HUES48 (cell line): Measurements from ENCODE around the gene RPS6KA2.

ENCODE experiments used
- H3K27ac ChIP-seq: one replicate; pipeline ENCODE4 v1.7.0; 2013; ENCODE audit warnings: low read depth, low read length, inconsistent platforms
- H3K27me3 ChIP-seq: 2 replicates; pipeline ENCODE4 v1.6.1; 2013; ENCODE audit warnings: mild to moderate bottlenecking, low read length; ENCODE audit not compliant: control insufficient read depth, insufficient read depth
- H3K36me3 ChIP-seq: 2 replicates; pipeline ENCODE4 v1.6.1; 2013; ENCODE audit warnings: low read length; ENCODE audit not compliant: control insufficient read depth, insufficient read depth
- H3K4me1 ChIP-seq: 2 replicates; pipeline ENCODE4 v1.6.1; 2013; ENCODE audit warnings: mild to moderate bottlenecking, low read length; ENCODE audit not compliant: control insufficient read depth, insufficient read depth
- H3K4me3 ChIP-seq: 2 replicates; pipeline ENCODE4 v1.5.1; 2013; ENCODE audit warnings: mild to moderate bottlenecking, low read depth, low read length
- H3K9ac ChIP-seq: 2 replicates; pipeline ENCODE4 v1.6.1; 2013; ENCODE audit warnings: mild to moderate bottlenecking, low read depth, low read length, moderate library complexity
- H3K9me3 ChIP-seq: 2 replicates; pipeline ENCODE4 v1.6.1; 2013; ENCODE audit warnings: low read length; ENCODE audit not compliant: control insufficient read depth, insufficient read depth

The RPS6KA2 gene

DNA sequence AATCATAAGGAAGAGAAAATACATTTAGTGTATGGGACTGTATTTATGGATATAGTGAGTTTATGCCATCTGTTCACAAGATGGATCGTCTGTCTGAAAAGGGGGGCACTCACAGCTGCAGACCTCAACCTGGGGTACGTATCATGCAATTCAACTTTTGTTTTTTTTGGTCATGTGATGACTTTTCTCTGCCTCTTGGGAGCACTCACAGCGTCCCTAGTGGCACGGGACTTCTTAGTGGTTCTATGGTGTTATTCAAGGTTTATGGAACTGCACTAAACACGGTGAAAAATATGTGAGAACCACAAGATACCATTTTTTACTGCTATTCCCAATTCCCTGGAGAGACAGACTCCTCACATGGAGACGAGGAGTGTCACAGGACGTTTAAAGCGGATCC is 183.9 kb downstream of the RPS6KA2 start:
- Histone ChIP-seq H3K4me3 (no peak overlapping the region), H3K9me3 (no peaks in the 10 kb centered on the region), H3K36me3 (peaks cover 6% of the 10 kb centered on the region; the same call in 1 of the 2 replicates), H3K4me1 (no peaks in the 10 kb centered on the region), H3K27ac (no peak overlapping the region), H3K27me3 (no peaks in the 10 kb centered on the region), H3K9ac (no peak overlapping the region)

DNA sequence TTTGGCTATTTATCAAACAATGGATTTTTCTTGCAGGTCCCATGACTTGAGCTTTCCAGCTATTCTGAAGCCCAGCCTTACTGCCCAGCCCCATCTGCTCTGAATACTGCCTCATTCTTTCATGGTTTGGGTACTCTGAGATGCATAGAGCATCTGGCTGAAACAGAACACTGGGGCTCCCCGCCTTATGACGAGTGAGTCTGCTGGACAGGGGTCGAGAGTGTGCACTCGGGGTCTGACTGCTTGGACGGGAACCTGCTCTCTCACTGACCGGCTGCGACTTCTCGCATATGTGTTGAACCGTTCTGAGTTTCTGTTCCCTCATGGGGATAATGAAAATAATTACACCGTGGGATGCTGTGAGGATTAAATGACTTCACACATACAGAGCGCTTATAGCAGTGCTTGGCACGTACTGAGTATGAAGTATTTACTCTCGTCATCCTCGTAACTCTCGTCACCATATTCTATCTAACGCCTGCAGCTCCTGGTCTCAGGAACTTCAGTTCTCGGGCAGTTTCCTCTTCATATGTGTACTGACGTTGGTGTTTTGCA is 184.8 kb downstream of the RPS6KA2 start:
- no peak overlapping the region for H3K4me3 ChIP-seq

DNA sequence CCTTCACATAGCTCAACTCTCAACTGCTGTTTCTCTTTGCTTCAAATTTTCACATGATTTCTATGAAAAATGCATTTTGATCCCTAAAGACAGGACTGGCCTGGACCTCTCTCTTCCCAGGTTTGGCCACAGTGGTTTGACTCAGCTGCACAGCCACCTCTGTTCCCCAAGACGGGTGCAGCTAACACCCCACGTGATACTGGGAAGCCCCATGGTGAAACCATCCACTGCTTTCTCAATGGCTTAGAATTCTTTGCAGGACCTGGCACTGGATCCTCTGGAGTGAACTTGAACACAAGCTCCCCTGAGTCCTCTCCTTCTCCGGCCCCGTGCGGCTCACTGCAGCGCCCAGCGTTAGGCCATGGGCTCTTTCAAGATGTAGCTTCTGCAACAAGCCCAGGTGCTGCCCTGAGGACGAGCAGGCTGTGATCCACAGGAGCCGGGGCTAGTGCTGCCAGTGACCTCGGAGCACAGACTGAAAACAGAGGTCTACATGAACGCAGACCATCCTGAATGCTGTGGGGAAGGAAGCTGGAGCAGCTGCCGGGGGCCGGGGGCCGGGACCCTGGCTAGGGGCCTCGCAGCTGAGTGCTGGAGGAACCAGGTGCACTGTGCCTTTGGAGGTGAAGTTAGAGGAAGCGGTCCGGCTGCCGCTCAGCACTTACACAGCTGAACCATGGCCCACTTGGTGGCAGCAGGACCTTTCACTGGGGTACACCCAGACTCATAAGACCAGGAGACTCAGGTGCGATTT is 185.5 kb downstream of the RPS6KA2 start:
- Histone ChIP-seq H3K4me1 (no peaks in the 10 kb centered on the region), H3K27me3 (no peaks in the 10 kb centered on the region), H3K27ac (no peak overlapping the region), H3K36me3 (no peaks in the 10 kb centered on the region), H3K9ac (no peak overlapping the region), H3K4me3 (no peak overlapping the region), H3K9me3 (no peaks in the 10 kb centered on the region)

More for the DNA sequence above, 184.8 kb downstream of the RPS6KA2 start:
- Histone ChIP-seq H3K9ac (no peak overlapping the region), H3K4me1 (no peaks in the 10 kb centered on the region), H3K27me3 (no peaks in the 10 kb centered on the region), H3K27ac (no peak overlapping the region), H3K36me3 (0 out of 2 replicates have a peak, but pooled peaks cover under 1% of the 10 kb centered on the region), H3K9me3 (no peaks in the 10 kb centered on the region)

DNA sequence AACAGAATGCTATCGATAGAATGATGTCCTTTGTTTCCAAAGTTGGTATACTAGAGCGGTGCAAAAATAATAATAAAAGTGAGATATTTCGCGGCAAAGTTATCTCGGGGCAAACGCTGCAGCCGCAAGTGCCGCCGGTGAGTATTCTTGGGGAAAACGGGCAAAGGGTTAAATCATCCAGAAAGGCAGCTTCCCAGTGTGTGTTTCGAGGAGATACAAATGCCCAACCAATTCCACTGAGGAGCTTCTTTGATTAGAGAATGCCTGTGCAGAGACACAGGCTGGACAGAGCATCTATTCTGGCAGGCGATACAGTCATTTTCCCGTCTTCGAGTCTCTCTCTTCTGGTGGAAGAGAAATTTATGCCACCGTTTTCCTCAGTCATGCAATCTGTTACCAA is 186.3 kb downstream of the RPS6KA2 start:
- no peaks in the 10 kb centered on the region for H3K9me3 ChIP-seq
- no peaks in the 10 kb centered on the region for H3K4me1 ChIP-seq
- no peaks in the 10 kb centered on the region for H3K36me3 ChIP-seq
- no peaks in the 10 kb centered on the region for H3K27me3 ChIP-seq
- no peak overlapping the region for H3K4me3 ChIP-seq
- H3K9ac ChIP-seq = no peak overlapping the region
- H3K27ac ChIP-seq = no peak overlapping the region

DNA sequence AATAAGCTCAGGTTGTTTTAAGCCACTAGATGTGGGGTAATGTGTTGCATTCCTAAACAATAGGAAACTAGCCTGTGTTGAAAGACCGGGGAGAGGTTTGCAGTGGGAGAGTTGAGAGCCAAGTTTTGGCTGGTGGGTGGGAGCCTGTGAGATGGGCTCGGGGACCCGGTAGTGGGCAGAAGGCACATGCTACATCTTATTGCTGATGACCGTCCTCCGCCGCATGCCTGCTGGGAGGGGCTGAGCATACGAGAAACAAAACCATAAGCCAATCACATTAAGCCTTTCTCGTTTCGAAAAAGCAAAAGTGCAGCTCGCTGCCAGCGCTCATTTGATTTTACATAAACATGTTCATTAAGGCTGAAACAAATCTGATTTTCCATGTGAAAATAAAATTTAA is 186.9 kb downstream of the RPS6KA2 start:
- Histone ChIP-seq H3K9me3 (no peaks in the 10 kb centered on the region), H3K27ac (no peak overlapping the region), H3K4me1 (no peaks in the 10 kb centered on the region), H3K27me3 (no peaks in the 10 kb centered on the region), H3K4me3 (no peak overlapping the region), H3K36me3 (no peaks in the 10 kb centered on the region), H3K9ac (no peak overlapping the region)

DNA sequence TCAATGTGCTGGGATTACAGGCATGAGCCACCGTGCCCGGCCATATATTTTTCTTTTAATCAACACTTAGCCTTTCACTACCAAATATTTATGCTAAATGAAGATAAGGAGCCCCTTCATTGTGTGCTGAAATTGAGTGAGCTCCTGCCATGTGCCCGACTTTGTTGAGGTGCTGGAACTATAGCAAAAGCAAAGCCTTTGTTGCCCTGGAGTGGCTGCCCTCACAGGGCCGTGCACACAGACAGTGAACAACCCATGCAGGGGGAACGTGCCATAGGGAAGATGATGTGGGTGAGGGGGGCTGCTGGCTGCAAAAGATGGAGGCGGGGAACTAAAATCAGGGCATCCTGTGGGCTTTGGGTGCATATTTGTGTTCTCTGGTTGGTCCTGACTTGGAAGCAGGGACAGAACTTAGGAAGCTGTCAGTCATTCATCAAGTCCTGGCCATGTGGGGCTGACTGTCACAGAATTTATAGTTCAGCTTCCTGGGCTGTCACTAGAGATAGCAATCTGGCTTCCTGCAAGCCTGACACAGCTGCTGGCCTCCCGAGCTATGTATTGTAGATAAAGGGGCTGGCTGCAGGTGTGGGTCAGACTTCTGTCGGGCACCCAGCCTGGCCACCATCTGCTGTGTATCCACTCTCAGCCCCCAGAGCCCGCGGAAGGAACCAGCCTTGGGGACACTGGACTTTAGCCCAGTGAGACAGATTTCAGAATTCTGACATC is 187.5 kb downstream of the RPS6KA2 start:
- Histone ChIP-seq H3K9ac (no peak overlapping the region), H3K9me3 (no peaks in the 10 kb centered on the region), H3K4me1 (no peaks in the 10 kb centered on the region), H3K27ac (no peak overlapping the region), H3K36me3 (no peaks in the 10 kb centered on the region), H3K27me3 (no peaks in the 10 kb centered on the region), H3K4me3 (no peak overlapping the region)

DNA sequence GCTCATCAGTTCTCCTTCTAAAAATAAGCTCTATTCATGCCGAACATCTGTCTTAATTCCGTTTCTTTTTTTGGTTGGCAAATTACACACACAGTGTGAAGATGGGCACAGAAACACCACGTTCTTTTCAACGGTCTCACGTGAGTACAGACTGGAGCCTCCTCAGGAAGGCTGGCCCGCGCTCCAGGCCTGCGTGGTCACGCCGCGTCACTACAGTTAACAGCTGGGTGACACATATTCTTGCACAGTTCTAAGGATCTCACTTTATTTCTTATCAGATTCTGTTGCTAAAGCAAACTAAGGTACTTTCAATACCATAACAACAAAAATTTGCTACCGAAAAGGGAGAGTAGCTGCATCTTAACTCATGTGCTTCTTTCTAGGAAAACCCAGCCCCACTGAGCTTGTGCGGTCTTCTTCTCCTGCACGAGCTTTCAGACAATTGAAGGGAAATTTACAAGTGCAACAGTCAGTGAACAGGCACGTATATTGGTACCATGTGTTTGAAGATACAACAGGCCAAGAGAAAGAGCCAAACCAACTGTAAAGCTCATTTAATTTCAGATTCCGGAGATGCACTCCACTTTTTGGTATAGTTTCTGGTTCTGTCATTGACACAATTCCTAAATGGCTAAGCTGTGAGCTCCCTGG is 188.7 kb downstream of the RPS6KA2 start:
- H3K27me3 ChIP-seq = no peaks in the 10 kb centered on the region
- no peak overlapping the region for H3K27ac ChIP-seq
- H3K9ac ChIP-seq = no peak overlapping the region
- H3K36me3 ChIP-seq = no peaks in the 10 kb centered on the region
- no peak overlapping the region for H3K4me3 ChIP-seq
- no peaks in the 10 kb centered on the region for H3K9me3 ChIP-seq
- H3K4me1 ChIP-seq = no peaks in the 10 kb centered on the region

DNA sequence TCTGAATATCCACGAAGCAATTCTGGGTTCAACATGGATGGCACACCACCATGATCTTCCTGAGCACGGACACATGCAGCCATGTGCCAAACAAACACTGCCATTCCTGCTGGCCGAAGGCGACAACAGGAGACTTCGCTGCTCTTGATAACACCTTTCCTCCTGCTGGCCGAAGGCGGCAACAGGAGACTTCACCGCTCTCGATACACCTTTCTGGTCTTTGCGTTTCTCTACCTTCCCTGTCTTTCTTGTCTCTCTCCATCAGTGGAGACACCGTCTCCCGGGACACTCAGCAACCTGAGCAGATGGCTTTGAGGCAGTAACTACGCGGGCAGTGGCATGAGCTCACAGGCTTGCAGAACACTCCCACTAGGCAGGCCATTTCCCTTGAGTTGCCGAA is 189.4 kb downstream of the RPS6KA2 start:
- no peak overlapping the region for H3K9ac ChIP-seq
- no peaks in the 10 kb centered on the region for H3K36me3 ChIP-seq
- no peaks in the 10 kb centered on the region for H3K4me1 ChIP-seq
- H3K27ac ChIP-seq = no peak overlapping the region
- H3K9me3 ChIP-seq = no peaks in the 10 kb centered on the region
- H3K4me3 ChIP-seq = no peak overlapping the region
- H3K27me3 ChIP-seq = no peaks in the 10 kb centered on the region

DNA sequence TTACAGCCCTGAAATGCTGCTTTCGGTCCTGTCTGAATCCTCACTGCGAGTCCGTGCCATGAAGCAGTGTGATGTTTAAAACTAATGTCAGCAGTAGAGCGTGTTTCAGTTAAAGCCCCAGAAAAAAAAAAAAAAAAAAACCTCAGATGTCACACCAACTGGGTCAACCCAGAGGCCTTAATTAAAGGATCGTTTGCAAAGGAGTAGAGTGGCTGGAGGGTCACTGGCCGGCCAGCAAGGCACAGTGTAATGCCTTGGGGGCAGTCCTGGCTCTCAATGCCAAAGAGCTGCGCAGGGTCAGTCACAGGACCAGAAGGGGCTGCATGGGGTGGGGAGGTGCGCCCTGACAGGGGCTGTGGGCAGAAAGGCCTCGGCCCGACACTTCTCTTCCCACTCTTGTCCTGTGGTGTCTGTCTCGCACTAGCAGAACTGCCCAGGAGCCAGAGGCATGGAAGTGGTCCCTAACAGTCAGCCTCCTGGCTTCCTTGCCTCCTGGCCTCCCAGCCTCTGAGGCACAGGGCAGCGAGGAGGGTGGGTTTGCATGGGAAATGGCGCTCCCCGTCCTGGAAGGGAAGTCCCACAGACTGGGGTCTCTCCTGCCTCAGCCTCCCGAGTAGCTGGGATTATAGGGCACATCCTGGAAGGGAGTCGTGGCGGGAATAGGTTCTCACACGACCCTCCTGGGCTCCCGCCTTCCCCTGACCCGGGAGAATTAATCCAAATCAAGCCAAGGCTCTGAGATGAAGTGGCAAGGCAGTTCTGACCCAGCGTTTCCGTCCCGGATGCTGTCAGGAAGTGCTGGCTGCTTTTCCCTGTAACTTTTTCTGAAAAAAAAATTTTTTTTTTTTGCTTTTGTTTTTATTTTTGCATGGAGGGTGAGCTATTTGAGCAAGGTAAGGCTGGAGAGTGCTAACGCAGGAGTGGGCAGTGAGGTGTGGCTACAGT is 190.6 kb downstream of the RPS6KA2 start:
- Histone ChIP-seq H3K4me3 (no peak overlapping the region), H3K9ac (no peak overlapping the region), H3K4me1 (no peaks in the 10 kb centered on the region), H3K9me3 (no peaks in the 10 kb centered on the region), H3K27me3 (no peaks in the 10 kb centered on the region), H3K27ac (no peak overlapping the region), H3K36me3 (no peaks in the 10 kb centered on the region)

DNA sequence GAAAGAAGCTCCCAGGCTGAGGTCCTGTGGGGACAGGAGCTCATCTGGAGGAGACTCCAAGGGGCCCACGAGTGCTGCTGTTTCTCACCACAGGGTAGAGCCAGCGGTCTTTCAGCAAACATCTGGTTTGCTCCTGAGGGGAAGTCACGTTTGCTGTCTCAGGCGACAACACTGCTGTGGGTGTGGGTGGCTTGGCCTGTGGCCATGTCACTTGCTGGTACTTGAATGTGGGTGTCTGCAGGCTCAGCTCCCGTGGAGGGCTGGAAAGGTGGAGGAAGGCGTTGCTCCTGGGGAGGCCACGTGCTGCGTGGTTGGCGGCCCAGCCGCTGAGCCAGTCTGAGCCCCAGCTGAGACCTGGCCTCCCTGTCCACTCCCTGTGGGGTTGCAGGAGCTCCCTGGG is 191.5 kb downstream of the RPS6KA2 start:
- no peaks in the 10 kb centered on the region for H3K27me3 ChIP-seq
- H3K4me3 ChIP-seq = no peak overlapping the region
- no peak overlapping the region for H3K27ac ChIP-seq
- H3K36me3 ChIP-seq = no peaks in the 10 kb centered on the region
- no peak overlapping the region for H3K9ac ChIP-seq
- no peaks in the 10 kb centered on the region for H3K9me3 ChIP-seq
- no peaks in the 10 kb centered on the region for H3K4me1 ChIP-seq
